WTC11 (cell line): Measurements from ENCODE around the gene CASD1. TPM values are rescaled to one million over a fixed set of nuclear protein-coding genes. Genes with fewer than 3 reads are reported as not detected.

Source experiments
- ATAC-seq: fragments of 200-7000 bp; cut with Tn5 transposase; 2 replicates; pipeline ENCODE4 v1.10.0; 2021; ENCODE audit warnings: mild to moderate bottlenecking, moderate library complexity
- CTCF ChIA-PET: fragments of 300-600 bp; sonication (Branson Sonifier 250); formaldehyde crosslinking; loops from one replicate; lab custom pipeline; 2021; ENCODE audit warnings: antibody characterized with exemption; lab: Charles Lee
- POLR2A ChIA-PET: fragments of 350-600 bp; sonication (Branson Sonifier 250); formaldehyde crosslinking; loops from one replicate; lab custom pipeline; 2021; ENCODE audit warnings: antibody characterized with exemption; lab: Charles Lee
- DNase-seq: peaks from one replicate; pipeline ENCODE4 v3.0.0; 2021; ENCODE audit warnings: low spot score
- H3K27ac Mint-ChIP-seq: 2 replicates; pipeline ENCODE4 v1.8.0; 2021; ENCODE audit warnings: mixed read lengths
- H3K27me3 Mint-ChIP-seq: 2 replicates; pipeline ENCODE4 v1.8.0; 2021; ENCODE audit warnings: low read depth, mild to moderate bottlenecking, moderate library complexity, mixed read lengths
- H3K36me3 Mint-ChIP-seq: 2 replicates; pipeline ENCODE4 v1.8.0; 2021; ENCODE audit warnings: mixed read lengths
- H3K4me1 Mint-ChIP-seq: 2 replicates; pipeline ENCODE4 v1.8.0; 2022; ENCODE audit warnings: mixed read lengths
- H3K4me3 Mint-ChIP-seq: 2 replicates; pipeline ENCODE4 v1.8.0; 2021; ENCODE audit warnings: mild to moderate bottlenecking, moderate library complexity, mixed read lengths
- H3K9me3 Mint-ChIP-seq: 2 replicates; pipeline ENCODE4 v1.8.0; 2021; ENCODE audit warnings: mixed read lengths
- CREM ChIP-seq: sonication (generic); formaldehyde crosslinking; IDR thresholded peaks from 2 replicates; pipeline ENCODE4 v1.8.1; 2022; ENCODE audit warnings: mild to moderate bottlenecking, missing genetic modification reagents, moderate library complexity
- E2F5 ChIP-seq: sonication (generic); formaldehyde crosslinking; IDR thresholded peaks from 2 replicates; pipeline ENCODE4 v1.8.1; 2022; ENCODE audit warnings: mild to moderate bottlenecking, moderate library complexity, missing genetic modification reagents
- ETV6 ChIP-seq: sonication (generic); formaldehyde crosslinking; IDR thresholded peaks from 2 replicates; pipeline ENCODE4 v1.8.1; 2022; ENCODE audit warnings: mild to moderate bottlenecking, missing genetic modification reagents
- FOXK1 ChIP-seq: sonication (generic); formaldehyde crosslinking; IDR thresholded peaks from 2 replicates; pipeline ENCODE4 v1.8.0; 2022; ENCODE audit warnings: mild to moderate bottlenecking, moderate library complexity, missing genetic modification reagents
- GRHL2 ChIP-seq: fragments of 250-450 bp; sonication (Bioruptor Pico); IDR thresholded peaks from 2 replicates; pipeline ENCODE4 v1.8.0; 2022; ENCODE audit warnings: mild to moderate bottlenecking, moderate library complexity; ENCODE audit not compliant: insufficient replicate concordance, severe bottlenecking
- HMGA2 ChIP-seq: fragments of 250-450 bp; sonication (Bioruptor Pico); IDR thresholded peaks from 2 replicates; pipeline ENCODE4 v1.4.0; 2021; ENCODE audit warnings: mild to moderate bottlenecking, moderate library complexity
- MAX ChIP-seq: sonication (generic); formaldehyde crosslinking; IDR thresholded peaks from 2 replicates; pipeline ENCODE4 v1.8.0; 2022; ENCODE audit warnings: mild to moderate bottlenecking, missing genetic modification reagents
- NFYB ChIP-seq: sonication (generic); formaldehyde crosslinking; conservative IDR thresholded peaks from 2 replicates; pipeline ENCODE4 v1.8.0; 2022; ENCODE audit warnings: low read depth, missing genetic modification reagents
- NR2C2 ChIP-seq: sonication (generic); formaldehyde crosslinking; IDR thresholded peaks from 2 replicates; pipeline ENCODE4 v1.8.0; 2022; ENCODE audit warnings: mild to moderate bottlenecking, missing genetic modification reagents
- PRRX2 ChIP-seq: fragments of 250-450 bp; sonication (Bioruptor Pico); IDR thresholded peaks from 2 replicates; pipeline ENCODE4 v1.8.0; 2021; ENCODE audit warnings: mild to moderate bottlenecking
- SOX15 ChIP-seq: fragments of 250-450 bp; sonication (Bioruptor Pico); IDR thresholded peaks from 2 replicates; pipeline ENCODE4 v1.9.0; 2021; ENCODE audit warnings: mild to moderate bottlenecking
- ZNF232 ChIP-seq: sonication (generic); formaldehyde crosslinking; IDR thresholded peaks from 2 replicates; pipeline ENCODE4 v1.8.0; 2022; ENCODE audit warnings: mild to moderate bottlenecking, missing genetic modification reagents
- ZNF671 ChIP-seq: fragments of 250-450 bp; sonication (Bioruptor Pico); IDR thresholded peaks from 2 replicates; pipeline ENCODE4 v1.8.0; 2021; ENCODE audit warnings: mild to moderate bottlenecking
- total RNA-seq: library from RNA; stranded (reverse); gene quantifications from 3 replicates; pipeline ENCODE4 v1.2.3, GENCODE V29; 2021
- TF ChIP-seq, protein P1 (sequence below): fragments of 250-450 bp; sonication (Bioruptor Pico); conservative IDR thresholded peaks from 2 replicates; pipeline ENCODE4 v1.9.0; 2021; ENCODE audit warnings: mild to moderate bottlenecking
- TF ChIP-seq, protein P2 (sequence below): fragments of 250-450 bp; sonication (Bioruptor Pico); IDR thresholded peaks from 2 replicates; pipeline ENCODE4 v1.9.0; 2021; ENCODE audit warnings: moderate library complexity, mild to moderate bottlenecking, inconsistent platforms, borderline replicate concordance
- TF ChIP-seq, protein P3 (sequence below): sonication (generic); formaldehyde crosslinking; IDR thresholded peaks from 2 replicates; pipeline ENCODE4 v1.8.1; 2023; ENCODE audit warnings: mild to moderate bottlenecking, missing genetic modification reagents, borderline replicate concordance
- TF ChIP-seq, protein P4 (sequence below): sonication (generic); formaldehyde crosslinking; IDR thresholded peaks from 2 replicates; pipeline ENCODE4 v1.8.0; 2023; ENCODE audit warnings: mild to moderate bottlenecking, missing genetic modification reagents
- TF ChIP-seq, protein P5 (sequence below): fragments of 250-450 bp; sonication (Bioruptor Pico); IDR thresholded peaks from 2 replicates; pipeline ENCODE4 v1.8.0; 2021; ENCODE audit warnings: mild to moderate bottlenecking

The CASD1 gene
- total RNA-seq, 1 experiment from 2014 or later: 19.5 TPM

DNA sequence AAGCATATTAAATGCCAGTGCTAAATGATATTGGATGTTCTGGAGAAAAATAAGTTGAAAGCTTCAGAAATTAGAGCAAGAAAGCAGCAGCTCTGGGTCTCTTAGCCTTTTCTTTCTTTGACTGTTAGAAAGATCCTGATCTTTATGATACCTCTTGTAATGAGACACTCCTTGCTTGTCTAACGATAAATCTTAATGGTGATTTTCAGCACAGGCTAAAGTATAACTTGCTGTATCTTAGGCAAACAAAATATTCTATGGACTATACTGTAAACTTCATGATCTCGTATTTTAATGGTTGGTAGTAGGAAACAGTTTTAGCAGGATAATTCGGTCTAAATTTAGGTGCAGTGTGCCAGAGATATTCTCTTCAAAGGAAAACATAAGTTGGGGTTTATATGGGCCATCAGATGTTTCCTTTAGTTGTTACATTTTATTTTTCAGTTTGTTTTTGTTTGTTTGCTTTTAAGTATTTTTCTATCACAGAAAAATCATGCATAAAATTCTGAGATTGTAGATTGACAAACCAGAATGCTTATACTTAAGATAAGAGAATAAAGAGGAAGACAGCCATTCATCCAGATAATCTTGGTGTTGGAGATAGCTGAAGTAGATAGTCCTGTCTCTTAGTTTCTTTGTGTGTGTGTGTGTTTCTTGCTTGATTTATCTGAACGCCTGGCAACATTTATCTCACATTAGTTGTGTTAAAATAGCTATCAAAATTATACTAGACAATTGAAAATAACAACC, 4.7 kb downstream of the CASD1 start:
- no peak for TF ChIP-seq SOX15 (CRISPR knock-in tag)
- TF ChIP-seq NFYB (CRISPR knock-in tag): no peak
- no peak for TF ChIP-seq E2F5 (CRISPR knock-in tag)
- TF ChIP-seq, all 79 proteins: peak for 0
- CTCF ChIA-PET: interaction anchor here (1.2 kb wide), 1 partner anchor 8 kb away, joined by 3 read pairs; no protein-coding TSS in a partner anchor
- peak overlapping the region; percentile 21; the same call in 1 of the 2 replicates for H3K27ac Mint-ChIP-seq
- POLR2A ChIA-PET: no interaction called here
- DNase-seq (no peak), ATAC-seq (no peak)
- H3K36me3 Mint-ChIP-seq: no peaks in the 10 kb centered on the region
- peaks cover 58% of the 10 kb centered on the region for H3K4me1 Mint-ChIP-seq
- H3K27me3 Mint-ChIP-seq: no peaks in the 10 kb centered on the region
- no peaks in the 10 kb centered on the region for H3K9me3 Mint-ChIP-seq
- no peak overlapping the region for H3K4me3 Mint-ChIP-seq

DNA sequence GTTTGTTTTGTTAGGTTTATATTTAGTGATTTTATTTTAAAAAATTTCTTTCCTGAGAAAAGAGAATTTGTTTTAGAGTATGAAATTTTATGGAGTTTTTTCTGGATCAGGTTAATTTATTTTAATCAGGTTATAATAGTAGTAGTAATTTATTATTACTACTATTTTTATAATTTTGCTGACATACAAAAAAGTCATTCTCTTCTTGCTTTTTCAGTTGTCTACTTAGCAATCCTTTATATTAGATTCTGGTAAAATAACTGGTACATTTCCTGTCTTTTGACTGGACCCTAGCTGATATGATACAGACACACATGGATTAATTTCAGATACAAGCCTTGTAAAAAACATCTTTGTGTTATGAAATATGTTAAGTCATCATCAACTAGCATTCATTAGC, 5.3 kb downstream of the CASD1 start:
- Mint-ChIP-seq H3K27ac (no peak overlapping the region; the same call in 1 of the 2 replicates), H3K9me3 (no peaks in the 10 kb centered on the region), H3K27me3 (no peaks in the 10 kb centered on the region), H3K4me1 (peaks cover 58% of the 10 kb centered on the region), H3K36me3 (no peaks in the 10 kb centered on the region), H3K4me3 (no peak overlapping the region; the same call in 1 of the 2 replicates)
- ATAC-seq (no peak), DNase-seq (no peak)
- CTCF ChIA-PET: no interaction called here
- POLR2A ChIA-PET: no interaction called here
- TF ChIP-seq ETV6 (CRISPR knock-in tag) (no peak), PRRX2 (CRISPR knock-in tag) (no peak), CREM (CRISPR knock-in tag) (no peak), ZNF232 (CRISPR knock-in tag) (no peak), FOXK1 (CRISPR knock-in tag) (no peak), GRHL2 (CRISPR knock-in tag) (no peak)
- TF ChIP-seq, protein P1, sequence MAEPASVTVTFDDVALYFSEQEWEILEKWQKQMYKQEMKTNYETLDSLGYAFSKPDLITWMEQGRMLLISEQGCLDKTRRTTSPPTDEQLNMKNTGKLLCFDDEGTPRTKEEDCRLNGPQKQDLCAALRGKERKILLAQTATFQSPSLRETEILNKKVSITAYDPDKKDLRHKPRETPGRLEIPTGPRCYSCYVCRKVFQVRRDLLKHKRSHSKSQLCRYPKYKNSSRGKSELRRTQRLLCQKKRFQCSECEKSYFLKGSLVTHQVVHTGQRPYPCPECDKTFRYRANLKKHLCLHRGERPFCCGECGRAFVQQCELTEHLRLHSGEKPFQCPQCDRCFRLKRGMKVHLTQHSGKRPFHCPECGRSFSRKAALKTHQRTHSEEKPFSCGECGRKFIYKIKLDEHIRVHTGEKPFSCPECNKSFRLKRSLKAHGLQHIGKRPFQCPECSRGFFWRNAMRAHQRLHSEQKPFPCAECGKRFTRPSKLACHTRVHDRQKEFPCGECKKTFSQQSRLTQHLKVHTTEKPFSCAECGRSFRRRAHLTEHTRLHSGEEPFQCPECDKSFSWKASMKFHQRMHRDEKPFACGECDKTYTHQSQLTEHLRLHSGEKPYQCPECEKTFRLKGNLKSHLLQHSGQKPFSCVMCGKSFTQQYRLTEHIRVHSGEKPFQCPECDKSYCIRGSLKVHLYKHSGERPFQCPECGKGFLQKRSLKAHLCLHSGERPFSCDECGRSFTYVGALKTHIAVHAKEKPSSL (CRISPR knock-in tag): no peak
- TF ChIP-seq, protein P2, sequence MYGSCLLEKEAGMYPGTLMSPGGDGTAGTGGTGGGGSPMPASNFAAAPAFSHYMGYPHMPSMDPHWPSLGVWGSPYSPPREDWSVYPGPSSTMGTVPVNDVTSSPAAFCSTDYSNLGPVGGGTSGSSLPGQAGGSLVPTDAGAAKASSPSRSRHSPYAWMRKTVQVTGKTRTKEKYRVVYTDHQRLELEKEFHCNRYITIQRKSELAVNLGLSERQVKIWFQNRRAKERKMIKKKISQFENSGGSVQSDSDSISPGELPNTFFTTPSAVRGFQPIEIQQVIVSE (CRISPR knock-in tag): no peak

DNA sequence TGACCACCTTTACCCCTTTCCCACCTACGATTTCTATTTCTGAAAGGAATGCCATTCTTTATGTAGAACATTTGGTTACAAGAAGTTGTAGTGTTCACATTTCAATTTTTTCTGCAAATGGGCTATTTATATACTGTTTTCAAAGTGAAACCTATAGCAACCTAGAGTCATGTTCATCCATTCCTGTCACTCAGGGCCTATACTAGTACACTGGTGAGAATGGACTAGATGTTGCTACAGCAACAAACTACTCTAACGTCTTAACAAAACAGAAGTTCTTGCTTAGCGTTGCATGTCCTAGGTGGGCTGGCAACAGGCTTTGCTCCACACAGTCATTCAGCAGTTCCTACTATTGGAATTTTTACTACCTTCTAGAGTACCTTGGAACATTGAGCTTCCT, 16.3 kb downstream of the CASD1 start:
- Mint-ChIP-seq H3K4me1 (no peaks in the 10 kb centered on the region), H3K9me3 (no peaks in the 10 kb centered on the region), H3K4me3 (no peak overlapping the region), H3K27me3 (no peaks in the 10 kb centered on the region), H3K27ac (no peak overlapping the region), H3K36me3 (peaks cover 12% of the 10 kb centered on the region)
- ChIA-PET CTCF (no interaction called here), POLR2A (no interaction called here)
- ATAC-seq: no peak
- no peak for DNase-seq
- no peak for TF ChIP-seq NR2C2 (CRISPR knock-in tag)
- no peak for TF ChIP-seq PRRX2 (CRISPR knock-in tag)
- TF ChIP-seq, protein P3, sequence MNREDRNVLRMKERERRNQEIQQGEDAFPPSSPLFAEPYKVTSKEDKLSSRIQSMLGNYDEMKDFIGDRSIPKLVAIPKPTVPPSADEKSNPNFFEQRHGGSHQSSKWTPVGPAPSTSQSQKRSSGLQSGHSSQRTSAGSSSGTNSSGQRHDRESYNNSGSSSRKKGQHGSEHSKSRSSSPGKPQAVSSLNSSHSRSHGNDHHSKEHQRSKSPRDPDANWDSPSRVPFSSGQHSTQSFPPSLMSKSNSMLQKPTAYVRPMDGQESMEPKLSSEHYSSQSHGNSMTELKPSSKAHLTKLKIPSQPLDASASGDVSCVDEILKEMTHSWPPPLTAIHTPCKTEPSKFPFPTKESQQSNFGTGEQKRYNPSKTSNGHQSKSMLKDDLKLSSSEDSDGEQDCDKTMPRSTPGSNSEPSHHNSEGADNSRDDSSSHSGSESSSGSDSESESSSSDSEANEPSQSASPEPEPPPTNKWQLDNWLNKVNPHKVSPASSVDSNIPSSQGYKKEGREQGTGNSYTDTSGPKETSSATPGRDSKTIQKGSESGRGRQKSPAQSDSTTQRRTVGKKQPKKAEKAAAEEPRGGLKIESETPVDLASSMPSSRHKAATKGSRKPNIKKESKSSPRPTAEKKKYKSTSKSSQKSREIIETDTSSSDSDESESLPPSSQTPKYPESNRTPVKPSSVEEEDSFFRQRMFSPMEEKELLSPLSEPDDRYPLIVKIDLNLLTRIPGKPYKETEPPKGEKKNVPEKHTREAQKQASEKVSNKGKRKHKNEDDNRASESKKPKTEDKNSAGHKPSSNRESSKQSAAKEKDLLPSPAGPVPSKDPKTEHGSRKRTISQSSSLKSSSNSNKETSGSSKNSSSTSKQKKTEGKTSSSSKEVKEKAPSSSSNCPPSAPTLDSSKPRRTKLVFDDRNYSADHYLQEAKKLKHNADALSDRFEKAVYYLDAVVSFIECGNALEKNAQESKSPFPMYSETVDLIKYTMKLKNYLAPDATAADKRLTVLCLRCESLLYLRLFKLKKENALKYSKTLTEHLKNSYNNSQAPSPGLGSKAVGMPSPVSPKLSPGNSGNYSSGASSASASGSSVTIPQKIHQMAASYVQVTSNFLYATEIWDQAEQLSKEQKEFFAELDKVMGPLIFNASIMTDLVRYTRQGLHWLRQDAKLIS (CRISPR knock-in tag): no peak
- no peak for TF ChIP-seq ZNF671 (CRISPR knock-in tag)
- no peak for TF ChIP-seq ETV6 (CRISPR knock-in tag)
- no peak for TF ChIP-seq MAX (CRISPR knock-in tag)
- no peak for TF ChIP-seq HMGA2 (CRISPR knock-in tag)
- no peak for TF ChIP-seq NFYB (CRISPR knock-in tag)
- TF ChIP-seq, protein P4, sequence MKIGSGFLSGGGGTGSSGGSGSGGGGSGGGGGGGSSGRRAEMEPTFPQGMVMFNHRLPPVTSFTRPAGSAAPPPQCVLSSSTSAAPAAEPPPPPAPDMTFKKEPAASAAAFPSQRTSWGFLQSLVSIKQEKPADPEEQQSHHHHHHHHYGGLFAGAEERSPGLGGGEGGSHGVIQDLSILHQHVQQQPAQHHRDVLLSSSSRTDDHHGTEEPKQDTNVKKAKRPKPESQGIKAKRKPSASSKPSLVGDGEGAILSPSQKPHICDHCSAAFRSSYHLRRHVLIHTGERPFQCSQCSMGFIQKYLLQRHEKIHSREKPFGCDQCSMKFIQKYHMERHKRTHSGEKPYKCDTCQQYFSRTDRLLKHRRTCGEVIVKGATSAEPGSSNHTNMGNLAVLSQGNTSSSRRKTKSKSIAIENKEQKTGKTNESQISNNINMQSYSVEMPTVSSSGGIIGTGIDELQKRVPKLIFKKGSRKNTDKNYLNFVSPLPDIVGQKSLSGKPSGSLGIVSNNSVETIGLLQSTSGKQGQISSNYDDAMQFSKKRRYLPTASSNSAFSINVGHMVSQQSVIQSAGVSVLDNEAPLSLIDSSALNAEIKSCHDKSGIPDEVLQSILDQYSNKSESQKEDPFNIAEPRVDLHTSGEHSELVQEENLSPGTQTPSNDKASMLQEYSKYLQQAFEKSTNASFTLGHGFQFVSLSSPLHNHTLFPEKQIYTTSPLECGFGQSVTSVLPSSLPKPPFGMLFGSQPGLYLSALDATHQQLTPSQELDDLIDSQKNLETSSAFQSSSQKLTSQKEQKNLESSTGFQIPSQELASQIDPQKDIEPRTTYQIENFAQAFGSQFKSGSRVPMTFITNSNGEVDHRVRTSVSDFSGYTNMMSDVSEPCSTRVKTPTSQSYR (CRISPR knock-in tag): no peak
- TF ChIP-seq, protein P5, sequence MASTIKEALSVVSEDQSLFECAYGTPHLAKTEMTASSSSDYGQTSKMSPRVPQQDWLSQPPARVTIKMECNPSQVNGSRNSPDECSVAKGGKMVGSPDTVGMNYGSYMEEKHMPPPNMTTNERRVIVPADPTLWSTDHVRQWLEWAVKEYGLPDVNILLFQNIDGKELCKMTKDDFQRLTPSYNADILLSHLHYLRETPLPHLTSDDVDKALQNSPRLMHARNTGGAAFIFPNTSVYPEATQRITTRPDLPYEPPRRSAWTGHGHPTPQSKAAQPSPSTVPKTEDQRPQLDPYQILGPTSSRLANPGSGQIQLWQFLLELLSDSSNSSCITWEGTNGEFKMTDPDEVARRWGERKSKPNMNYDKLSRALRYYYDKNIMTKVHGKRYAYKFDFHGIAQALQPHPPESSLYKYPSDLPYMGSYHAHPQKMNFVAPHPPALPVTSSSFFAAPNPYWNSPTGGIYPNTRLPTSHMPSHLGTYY: no peak
